Superior temporal gyrus (tissue), 1 donor: ENCODE data around the gene CTNNA2.
A peak's percentile ranks its signal among the peaks of the same experiment; 100 is the strongest.

Experiments
- DNase-seq: peaks from one replicate; pipeline ENCODE4 v3.0.0-alpha.2; 2016; ENCODE audit errors: extremely low spot score

CTNNA2 gene

GRCh38 chr2:80476535-80477117, 963.8 kb downstream of the CTNNA2 start:
- no peak for DNase-seq

- no peak for DNase-seq
Measured at GRCh38 chr2:80482276-80482675, 969.4 kb downstream of the CTNNA2 start.

GRCh38 chr2:80489717-80490116, 976.9 kb downstream of the CTNNA2 start:
- no peak for DNase-seq

- DNase-seq = no peak
Measured at GRCh38 chr2:80490964-80491363, 978.1 kb downstream of the CTNNA2 start.

GRCh38 chr2:80496346-80496745, 983.5 kb downstream of the CTNNA2 start:
- no peak for DNase-seq

GRCh38 chr2:80496775-80497174, 983.9 kb downstream of the CTNNA2 start:
- no peak for DNase-seq

- peak; percentile 86 for DNase-seq
Measured at GRCh38 chr2:80499095-80499494, 986.2 kb downstream of the CTNNA2 start.

- no peak for DNase-seq
Measured at GRCh38 chr2:80501874-80502624, 989.2 kb downstream of the CTNNA2 start.

GRCh38 chr2:80506563-80506962, 993.7 kb downstream of the CTNNA2 start:
- DNase-seq = no peak

- DNase-seq = no peak
Measured at GRCh38 chr2:80510716-80511115, 997.9 kb downstream of the CTNNA2 start.

GRCh38 chr2:80515964-80516363, 1003.1 kb downstream of the CTNNA2 start:
- DNase-seq = no peak

- DNase-seq = no peak
Measured at GRCh38 chr2:80517316-80517715, 1004.5 kb downstream of the CTNNA2 start.

GRCh38 chr2:80519121-80519643, 1006.3 kb downstream of the CTNNA2 start:
- DNase-seq = peak; percentile 63

- peak; percentile 29 for DNase-seq
Measured at GRCh38 chr2:80519699-80520291, 1006.9 kb downstream of the CTNNA2 start.

GRCh38 chr2:80525152-80525551, 1012.3 kb downstream of the CTNNA2 start:
- no peak for DNase-seq

- no peak for DNase-seq
Measured at GRCh38 chr2:80527119-80527518, 1014.3 kb downstream of the CTNNA2 start.

- DNase-seq = no peak
Measured at GRCh38 chr2:80529466-80530165, 1016.8 kb downstream of the CTNNA2 start.

- no peak for DNase-seq
Measured at GRCh38 chr2:80530442-80531064, 1017.7 kb downstream of the CTNNA2 start.

- no peak for DNase-seq
Measured at GRCh38 chr2:80531319-80531718, 1018.5 kb downstream of the CTNNA2 start.

- no peak for DNase-seq
Measured at GRCh38 chr2:80545420-80546210, 1032.8 kb downstream of the CTNNA2 start.

- no peak for DNase-seq
Measured at GRCh38 chr2:80546766-80547165, 1033.9 kb downstream of the CTNNA2 start.
